ENCODE results near the gene SLC39A8.
A peak's percentile ranks its signal among the peaks of the same experiment; 100 is the strongest.

SLC39A8 gene

GRCh38 chr4:102339018-102339417 lies 6.3 kb downstream of the SLC39A8 start:
- DNase-seq: no peak

DNA sequence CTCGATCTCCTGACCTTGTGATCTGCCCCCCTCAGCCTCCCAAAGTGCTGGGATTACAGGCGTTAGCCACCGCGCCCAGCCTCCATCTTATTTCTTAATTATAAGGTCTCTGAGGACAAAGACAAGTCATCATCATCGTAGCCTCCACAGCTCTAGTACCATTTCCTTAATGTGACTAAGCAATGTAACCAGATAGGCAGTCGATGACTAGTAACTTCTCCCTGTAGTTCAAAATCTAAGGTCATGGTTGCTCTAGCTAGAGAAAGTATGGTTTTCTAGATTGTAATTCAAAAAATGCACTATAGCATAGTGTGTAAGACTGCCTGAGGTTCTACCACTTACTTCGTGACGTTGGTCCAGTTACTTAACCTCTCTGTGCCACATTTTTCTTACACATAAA lies 6.9 kb downstream of the SLC39A8 start:
- DNase-seq: no peak

DNA sequence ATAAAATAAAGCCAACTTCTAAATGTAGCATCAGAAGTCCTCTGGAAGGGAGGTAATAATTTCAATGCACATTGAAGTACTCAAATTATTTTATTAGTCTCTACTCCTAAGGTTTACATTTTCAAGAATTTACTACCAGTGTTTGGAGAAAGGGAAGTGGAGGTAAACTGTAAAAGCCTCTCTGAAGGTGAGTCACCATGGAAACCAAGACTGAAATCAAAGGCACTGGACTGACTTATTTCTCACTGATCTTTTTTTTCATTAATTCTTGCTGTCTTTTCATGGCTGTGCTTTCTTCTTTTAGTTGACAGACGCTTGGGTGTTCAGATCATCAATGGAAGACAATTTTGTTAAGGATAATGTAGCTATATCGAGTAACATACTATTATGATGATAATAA lies 9.7 kb downstream of the SLC39A8 start:
- DNase-seq: peak in 1 of 2 donors; percentile 22

- no peak for DNase-seq
Measured at GRCh38 chr4:102334624-102335023, 10.7 kb downstream of the SLC39A8 start.

DNA sequence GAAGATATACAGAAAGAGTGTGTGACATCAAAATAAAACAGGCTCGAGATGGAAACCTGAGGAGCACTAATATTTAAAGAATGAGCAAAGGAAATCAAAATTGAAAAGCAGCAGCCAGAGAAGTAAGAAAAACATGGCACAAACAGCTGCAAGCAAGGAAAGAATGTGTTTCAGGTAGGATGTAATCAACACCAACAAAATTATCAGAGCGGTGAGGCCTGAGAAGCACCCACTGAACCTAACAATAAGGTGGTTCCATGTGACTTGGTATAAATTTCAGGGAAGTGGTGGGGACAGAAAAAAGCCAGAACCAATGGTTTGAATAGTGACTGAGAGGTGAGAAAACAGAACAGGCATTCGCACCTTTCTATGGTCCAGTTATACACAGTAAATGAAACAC lies 11.5 kb downstream of the SLC39A8 start:
- no peak for DNase-seq

GRCh38 chr4:102328045-102328444 lies 17.2 kb downstream of the SLC39A8 start:
- no peak for DNase-seq

GRCh38 chr4:102326951-102327350 lies 18.3 kb downstream of the SLC39A8 start:
- DNase-seq: no peak

- no peak for DNase-seq
Measured at GRCh38 chr4:102324730-102325129, 20.6 kb downstream of the SLC39A8 start.

DNA sequence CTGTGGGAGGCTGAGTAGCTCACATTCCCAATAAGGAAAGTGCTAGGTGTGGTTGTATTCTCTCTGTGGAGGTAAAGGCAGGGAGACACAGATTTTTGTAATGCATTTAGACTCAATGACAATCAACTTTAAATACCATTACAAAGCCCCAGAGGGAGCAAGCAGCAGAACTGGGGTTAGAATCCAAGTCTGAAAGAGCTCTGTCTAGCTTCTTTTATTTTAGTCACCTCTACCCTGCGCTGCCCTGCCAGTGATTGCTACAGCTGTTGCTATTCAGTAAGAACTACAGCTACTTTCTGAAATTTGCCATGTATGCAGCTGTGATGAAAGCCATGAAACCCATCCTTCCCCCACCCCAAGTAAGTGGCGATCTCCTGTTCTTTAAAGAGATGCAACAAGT lies 22.5 kb downstream of the SLC39A8 start:
- DNase-seq: no peak

- DNase-seq: no peak
Measured at GRCh38 chr4:102321260-102321995, 23.9 kb downstream of the SLC39A8 start.

DNA sequence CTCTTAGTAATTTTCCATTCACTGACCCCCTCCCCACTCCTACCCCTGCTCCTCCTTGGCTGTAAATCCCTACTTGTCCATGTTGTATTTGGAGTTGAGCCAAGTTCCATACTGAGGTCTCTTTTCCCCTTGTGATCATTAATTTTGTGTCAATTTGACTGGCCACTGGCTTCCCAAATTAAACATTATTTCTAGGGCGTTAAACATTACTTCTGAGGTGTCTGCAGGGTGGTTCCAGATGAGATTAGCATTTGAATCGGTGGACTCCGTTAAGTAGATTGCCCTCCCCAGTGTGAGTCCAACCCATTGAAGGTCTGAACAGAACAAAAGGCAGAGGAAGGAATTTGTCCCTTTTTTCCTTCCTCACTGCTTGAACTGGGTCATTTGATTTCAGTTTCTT lies 25.7 kb downstream of the SLC39A8 start:
- no peak for DNase-seq

DNA sequence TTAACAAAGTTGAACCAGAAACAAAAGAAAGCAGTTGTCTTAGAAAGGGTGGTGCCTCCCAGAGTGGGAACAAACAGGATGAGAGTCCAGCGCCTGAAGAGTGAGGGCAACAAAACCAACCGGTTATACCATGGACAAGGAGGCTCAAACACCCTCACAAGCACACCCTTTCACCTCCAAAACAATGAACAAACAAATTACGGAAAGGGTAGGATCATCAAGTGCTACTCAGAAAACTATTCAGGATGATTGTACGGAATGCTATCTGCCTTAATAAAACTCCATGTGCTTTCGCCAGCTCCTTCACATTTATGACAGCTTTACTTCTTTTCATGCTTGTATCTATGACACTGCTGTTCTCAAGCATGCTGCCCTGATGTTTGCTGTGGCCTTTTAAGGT lies 26.8 kb downstream of the SLC39A8 start:
- DNase-seq: no peak

DNA sequence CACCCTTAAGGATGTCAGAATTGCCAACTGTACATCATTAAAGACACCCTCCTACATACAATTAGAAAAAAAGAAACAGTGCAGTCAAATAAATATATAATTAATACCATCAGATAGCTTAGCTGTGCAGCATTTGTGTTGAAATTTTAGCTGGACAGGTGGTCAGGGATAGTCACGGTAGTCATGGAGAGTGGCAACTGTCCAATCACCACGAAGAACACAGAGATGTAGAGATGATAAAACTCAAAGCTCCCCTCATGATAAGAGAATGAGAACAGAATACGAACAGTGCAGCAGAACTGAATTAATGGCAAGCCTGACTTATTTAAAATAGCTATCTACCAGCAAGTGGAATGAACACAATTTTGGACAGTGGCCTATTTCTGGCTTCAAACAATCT lies 27.2 kb downstream of the SLC39A8 start:
- no peak for DNase-seq

GRCh38 chr4:102317459-102317858 lies 27.8 kb downstream of the SLC39A8 start:
- no peak for DNase-seq

DNA sequence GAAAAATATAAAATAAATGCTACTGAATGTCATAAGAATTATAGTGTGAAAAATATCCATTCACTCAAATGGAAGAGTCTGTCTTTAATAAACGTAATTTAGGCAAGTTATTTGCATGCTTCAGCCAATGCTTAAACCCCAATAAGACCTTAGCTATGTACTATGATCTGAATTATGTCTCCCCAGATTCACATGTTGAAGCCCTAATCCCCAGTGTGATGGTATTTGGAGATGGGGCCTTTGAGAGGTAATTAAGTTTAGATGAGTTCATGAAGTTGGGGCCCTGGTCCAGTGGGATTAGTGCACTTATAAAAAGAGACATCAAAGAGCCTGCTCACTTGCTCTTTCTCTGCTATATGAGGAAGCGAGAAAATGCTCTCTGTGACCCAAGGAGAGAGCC lies 28.7 kb downstream of the SLC39A8 start:
- DNase-seq: no peak

- DNase-seq: no peak
Measured at GRCh38 chr4:102315532-102315931, 29.8 kb downstream of the SLC39A8 start.

GRCh38 chr4:102312417-102312816 lies 32.9 kb downstream of the SLC39A8 start:
- DNase-seq: no peak

- no peak for DNase-seq
Measured at GRCh38 chr4:102311912-102312311, 33.4 kb downstream of the SLC39A8 start.

DNA sequence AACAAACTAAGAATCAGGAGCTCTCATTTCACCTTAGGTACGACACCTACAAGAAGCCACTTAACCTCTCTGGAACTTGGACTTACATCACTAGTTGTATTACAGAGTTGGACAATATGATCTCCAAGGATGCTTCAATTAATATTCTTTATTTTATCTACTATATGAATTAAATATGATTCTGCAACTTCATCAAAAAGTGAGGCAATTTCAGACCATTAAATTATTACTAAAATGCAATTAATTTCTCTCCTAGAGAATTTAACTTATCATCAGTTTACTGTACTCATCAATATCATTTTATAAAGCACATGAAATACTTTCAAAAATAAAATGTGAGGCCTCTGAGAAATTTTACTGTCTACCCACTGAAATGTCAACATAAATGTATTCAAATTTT lies 33.9 kb downstream of the SLC39A8 start:
- no peak for DNase-seq

DNA sequence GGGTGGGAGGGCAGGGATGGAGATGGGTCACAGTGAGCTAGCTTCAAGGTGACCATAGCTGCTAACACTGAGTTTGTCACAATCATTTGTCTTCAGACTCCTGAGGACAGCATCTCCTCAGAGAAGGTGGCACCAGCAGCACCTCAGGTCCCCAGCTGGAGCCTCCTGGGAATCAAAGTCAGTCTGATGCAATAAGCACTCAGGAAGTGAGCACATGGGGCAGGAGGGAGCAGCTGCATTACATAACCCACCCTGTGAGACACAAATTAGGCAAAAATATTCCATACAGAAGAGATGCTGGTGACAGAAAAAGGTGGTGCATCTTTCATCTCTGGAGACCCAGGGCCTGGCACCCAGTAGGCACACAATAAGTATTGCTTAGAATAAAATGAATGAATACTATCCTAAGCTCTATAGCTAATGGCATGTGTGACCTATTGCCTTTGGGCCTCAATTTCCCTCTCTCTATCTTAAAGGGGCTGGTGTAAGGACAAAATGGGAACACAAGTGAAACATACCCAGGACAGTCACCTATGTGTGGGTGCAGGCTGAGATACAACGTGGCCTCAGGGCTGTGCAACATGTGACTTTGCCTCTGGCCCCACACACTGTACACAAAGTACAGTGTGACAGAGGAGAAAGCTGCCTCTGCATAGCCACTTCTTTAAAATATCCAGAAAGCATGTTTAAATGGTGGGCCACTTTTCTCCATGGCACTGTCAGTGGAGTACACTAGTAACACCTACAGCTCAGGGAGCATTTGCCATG lies 37.1 kb downstream of the SLC39A8 start:
- no peak for DNase-seq

DNA sequence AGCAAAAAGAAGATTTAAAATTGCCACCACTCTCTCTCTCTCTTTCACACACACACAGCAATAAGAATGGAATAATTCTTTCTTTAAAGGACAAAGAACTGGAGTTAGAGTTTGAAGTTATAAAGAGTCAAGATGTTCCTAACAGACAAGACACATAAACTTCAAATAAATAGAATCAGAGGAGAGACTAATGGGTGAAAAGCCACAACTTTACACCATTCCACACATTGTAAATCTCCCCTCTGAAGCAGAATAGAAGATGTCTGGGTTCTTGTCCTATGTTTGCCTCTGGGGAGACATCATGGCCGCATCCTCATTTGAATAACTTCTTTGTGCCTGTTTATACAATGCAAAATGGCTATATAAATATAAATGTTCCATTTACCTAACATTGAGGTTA lies 39.6 kb downstream of the SLC39A8 start:
- no peak for DNase-seq

GRCh38 chr4:102302762-102303161 lies 42.5 kb downstream of the SLC39A8 start:
- DNase-seq: no peak

- DNase-seq: no peak
Measured at GRCh38 chr4:102301167-102301566, 44.1 kb downstream of the SLC39A8 start.

- DNase-seq: peak; percentile 15 to 30
Measured at GRCh38 chr4:102299354-102300107, 45.8 kb downstream of the SLC39A8 start.

Measured in CD4-positive, alpha-beta T cell treated with Interleukin-4 for 1 hour (primary cell).